GM12878 (cell line): Measurements from ENCODE around the gene ZXDC. TPM values are rescaled to one million over a fixed set of nuclear protein-coding genes. Genes with fewer than 3 reads are reported as not detected.

Source experiments
- ATAC-seq: fragments of 200-7000 bp; cut with Tn5 transposase; 3 replicates; pipeline ENCODE4 v1.9.1; 2020; ENCODE audit warnings: mild to moderate bottlenecking, moderate library complexity
- BruUV-seq: library from RNA; stranded (reverse); fragments of 400-500 nt; replicated peaks from 2 replicates; lab custom pipeline; 2021; lab: Mats Ljungman, UMichigan
- CTCF ChIA-PET: fragments of 300-600 bp; sonication (Branson Sonifier 250); formaldehyde crosslinking; extraction: SDS; loops from one replicate; lab custom pipeline; 2021; ENCODE audit warnings: inconsistent platforms; lab: Yijun Ruan, JAX
- POLR2A ChIA-PET: fragments of 350-600 bp; formaldehyde crosslinking; extraction: SDS; loops from one replicate; lab custom pipeline; 2021; ENCODE audit warnings: inconsistent platforms; lab: Charles Lee
- RAD21 ChIA-PET: fragments of 300-600 bp; sonication (Branson Sonifier 250); formaldehyde crosslinking; loops from one replicate; lab custom pipeline; 2023; ENCODE audit warnings: antibody characterized with exemption; ENCODE audit not compliant: unreplicated experiment; lab: Charles Lee
- SMC1A ChIA-PET: fragments of 300-600 bp; sonication (Branson Sonifier 250); formaldehyde crosslinking; loops from one replicate; lab custom pipeline; 2023; ENCODE audit not compliant: unreplicated experiment, uncharacterized antibody; lab: Charles Lee
- DNase-seq: peaks from one replicate; pipeline ENCODE4 v3.0.0-alpha.2; 2011; ENCODE audit warnings: low read depth, low spot score
- FAIRE-seq: peaks from 3 replicates; lab custom pipeline; 2011; peaks lifted over from hg19 to GRCh38; lab: Jason Lieb, UNC
- H2AFZ ChIP-seq: 2 replicates; pipeline ENCODE4 v1.6.0; 2011; ENCODE audit warnings: low read depth, low read length, control low read depth; ENCODE audit not compliant: control insufficient read depth
- H3K27ac ChIP-seq: 2 replicates; pipeline ENCODE4 v1.5.1; 2011; ENCODE audit warnings: control low read depth; ENCODE audit not compliant: control insufficient read depth, insufficient read depth
- H3K27me3 ChIP-seq, 2 experiments: replicated peaks in 1 of 2; 2 replicates each; pipeline versions ENCODE4 v1.6.0 to v1.6.1; 2011; ENCODE audit warnings: low read length in 1 of 2; ENCODE audit not compliant: control insufficient read depth in 2 of 2, insufficient read depth in 2 of 2
- H3K36me3 ChIP-seq, 2 experiments: 2 replicates each; pipeline ENCODE4 v1.5.1; 2011; ENCODE audit warnings: low read length in 1 of 2; ENCODE audit not compliant: control insufficient read depth in 2 of 2, insufficient read depth in 2 of 2
- H3K4me1 ChIP-seq: 2 replicates; pipeline ENCODE4 v1.6.1; 2011; ENCODE audit warnings: mild to moderate bottlenecking, low read length, moderate library complexity, mixed read lengths; ENCODE audit not compliant: control insufficient read depth, insufficient read depth
- H3K4me2 ChIP-seq: 2 replicates; pipeline ENCODE4 v1.6.0; 2011; ENCODE audit warnings: control low read depth; ENCODE audit not compliant: control insufficient read depth, insufficient read depth
- H3K4me3 ChIP-seq: fragments of 200-600 bp; sonication (generic); 2 replicates; pipeline ENCODE4 v1.5.1; 2016
- H3K79me2 ChIP-seq: 2 replicates; pipeline ENCODE4 v1.6.0; 2011; ENCODE audit warnings: low read length; ENCODE audit not compliant: control insufficient read depth, insufficient read depth
- H3K9ac ChIP-seq: 2 replicates; pipeline ENCODE4 v1.8.0; 2011; ENCODE audit warnings: low read length, control low read depth, mixed read lengths; ENCODE audit not compliant: control insufficient read depth, insufficient read depth
- H3K9me3 ChIP-seq: replicated peaks from 3 replicates; pipeline ENCODE4 v1.5.1; 2011; ENCODE audit warnings: mild to moderate bottlenecking, low read length; ENCODE audit not compliant: control insufficient read depth, insufficient read depth
- H4K20me1 ChIP-seq: 2 replicates; pipeline ENCODE4 v1.6.0; 2011; ENCODE audit not compliant: control insufficient read depth, insufficient read depth
- CBX3 ChIP-seq: fragments of 200-600 bp; sonication (generic); IDR thresholded peaks from 2 replicates; pipeline ENCODE4 v1.6.1; 2016; ENCODE audit warnings: low read depth, borderline replicate concordance
- CREM ChIP-seq: IDR thresholded peaks from 2 replicates; pipeline ENCODE4 v1.6.1; 2014; ENCODE audit warnings: antibody characterized with exemption, low read depth
- EED ChIP-seq: sonication (generic); IDR thresholded peaks from 2 replicates; pipeline ENCODE4 v1.6.1; 2016; ENCODE audit warnings: antibody characterized with exemption, low read depth
- EGR1 ChIP-seq, 2 experiments: IDR thresholded peaks; 1 replicate in 1 of 2; 2 replicates in 1 of 2; pipeline ENCODE4 v1.6.1; 2011 to 2012; ENCODE audit warnings: low read depth in 2 of 2, low read length in 2 of 2, borderline replicate concordance in 1 of 2, mild to moderate bottlenecking in 1 of 2, moderate library complexity in 1 of 2
- EP300 ChIP-seq, 2 experiments: fragments of 150-350 bp in 1 of 2; IDR thresholded peaks; 2 replicates each; pipeline ENCODE4 v1.6.1; 2011 to 2012; ENCODE audit warnings: low read depth in 2 of 2, low read length in 2 of 2, borderline replicate concordance in 1 of 2, improper control_type of control experiment in 1 of 2, inconsistent platforms in 1 of 2; ENCODE audit not compliant: control insufficient read depth in 1 of 2
- FOXK2 ChIP-seq: fragments of 450-650 bp; IDR thresholded peaks from 2 replicates; pipeline ENCODE4 v1.6.1; 2017; ENCODE audit warnings: mild to moderate bottlenecking, moderate library complexity
- IKZF1 ChIP-seq: fragments of 450-650 bp; conservative IDR thresholded peaks from 2 replicates; pipeline ENCODE4 v1.6.1; 2017; ENCODE audit warnings: antibody characterized with exemption, mild to moderate bottlenecking
- MTA3 ChIP-seq: IDR thresholded peaks from 2 replicates; pipeline ENCODE4 v1.6.1; 2012; ENCODE audit warnings: low read length, inconsistent platforms, borderline replicate concordance
- NRF1 ChIP-seq: conservative IDR thresholded peaks from 2 replicates; pipeline ENCODE4 v1.6.1; 2011; ENCODE audit warnings: mild to moderate bottlenecking, low read depth, low read length, improper control_type of control experiment
- RCOR1 ChIP-seq: conservative IDR thresholded peaks from 2 replicates; pipeline ENCODE4 v1.6.1; 2012; ENCODE audit warnings: low read depth, low read length, improper control_type of control experiment
- WGBS: methylation state at CpG from one replicate; pipeline ENCODE4 v1.1.6; 2016; ENCODE audit warnings: low lambda C conversion rate; ENCODE audit not compliant: insufficient replicate concordance, insufficient coverage; ENCODE audit errors: missing lambda C conversion rate; 5-methylcytosine and 5-hydroxymethylcytosine counted together
- in situ Hi-C: fragments of 300-500 bp; cut with MboI; formaldehyde crosslinking; loops from 9 replicates; pipeline ENCODE4 v1.14.3; 2018; ENCODE audit warnings: mixed read lengths
- intact Hi-C: fragments of 100-400 bp; cut with micrococcal nuclease; formaldehyde crosslinking; loops from one replicate; pipeline ENCODE4 v1.14.2; 2022; ENCODE audit not compliant: unreplicated experiment
- polyA plus RNA-seq, 11 experiments: library from polyadenylated mRNA; depleted of rRNA in 4 of 11; unstranded in 6 of 11; stranded (reverse) in 5 of 11; fragments of >200 nt; fragmentation: Nextera tagmentation in 4 of 11; fragmentation: Illumina TruSeq in 1 of 11; extraction: Ambion mirVana in 4 of 11; extraction: Trizol in 1 of 11; gene quantifications; 1 replicate in 1 of 11; 2 replicates in 10 of 11; pipeline versions ENCODE4 v1.2.1 to v1.2.3, GENCODE V29; 2011 to 2016; ENCODE audit warnings: inconsistent platforms in 2 of 11, missing spikeins in 2 of 11, low read depth in 1 of 11
- total RNA-seq, 4 experiments: library from RNA; depleted of rRNA in 3 of 4; stranded (reverse); fragments of >200 nt in 3 of 4; fragmentation: Illumina TruSeq in 1 of 4; extraction: Trizol in 1 of 4; gene quantifications; 2 replicates each; pipeline versions ENCODE4 v1.2.1 to v1.2.3, GENCODE V29; 2013 to 2021
- TF ChIP-seq, protein P1 (sequence below): IDR thresholded peaks from 2 replicates; pipeline ENCODE4 v1.6.1; 2011; ENCODE audit warnings: low read depth, low read length, improper control_type of control experiment, borderline replicate concordance
- TF ChIP-seq, protein P2 (sequence below): fragments of 450-650 bp; formaldehyde crosslinking; IDR thresholded peaks from 2 replicates; pipeline ENCODE4 v1.4.0; 2022; ENCODE audit warnings: mild to moderate bottlenecking, moderate library complexity

Gene ZXDC
- total and polyA plus RNA-seq, 10 of the 15 experiments (the other 5 are each of a cell fraction or from before 2014, with no cell fraction given): 0.72 to 15.3 (median 8.5) TPM

DNA sequence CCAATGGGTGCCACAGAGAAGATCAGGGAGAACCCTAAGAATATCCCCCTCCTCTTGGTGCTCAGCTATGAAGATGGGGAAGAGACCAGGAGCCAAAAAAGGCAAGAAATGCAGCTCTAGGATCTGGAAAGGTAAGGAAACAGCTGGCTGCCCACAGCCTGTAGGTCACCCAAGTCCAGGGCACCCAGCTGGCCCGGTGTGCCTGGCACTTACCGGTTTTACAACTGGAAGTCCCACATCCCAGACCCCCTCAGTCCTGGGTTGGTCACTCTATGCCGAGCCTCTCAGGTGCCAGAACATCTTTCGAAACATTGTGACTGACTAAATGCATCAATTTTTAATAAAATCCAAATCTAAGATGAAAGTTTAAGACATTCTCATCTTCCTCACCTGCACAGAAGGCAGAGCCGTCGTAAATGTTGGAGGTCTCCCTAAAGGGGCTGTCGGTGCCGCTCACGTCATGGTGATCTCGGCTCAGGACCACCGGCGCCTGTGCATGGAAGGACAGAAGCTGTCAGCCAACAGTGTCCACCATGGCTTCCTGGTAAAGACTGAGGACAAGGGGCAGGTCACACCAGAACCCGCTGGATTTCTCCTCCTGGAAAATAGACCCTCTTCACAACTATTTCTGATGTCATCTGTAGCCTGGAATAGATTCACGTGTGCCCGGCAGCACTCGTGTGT is 13.3 kb upstream of the ZXDC start:
- Histone ChIP-seq H3K79me2 (no peaks in the 10 kb centered on the region), H3K4me1 (no peaks in the 10 kb centered on the region), H4K20me1 (no peaks in the 10 kb centered on the region), H3K36me3 (no peaks in the 10 kb centered on the region), H2AFZ (no peak overlapping the region), H3K9ac (no peak overlapping the region), H3K4me2 (no peak overlapping the region), H3K27ac (no peak overlapping the region), H3K9me3 (no peaks in the 10 kb centered on the region), H3K4me3 (no peak overlapping the region), H3K27me3 (no peaks in the 10 kb centered on the region)
- 68% methylated on average over 16 of the region's 16 CpGs for WGBS
- BruUV-seq: no TSS peak
- FAIRE-seq (no peak), ATAC-seq (no peak), DNase-seq (no peak)
- ChIA-PET CTCF (no interaction called here), RAD21 (no interaction called here), POLR2A (no interaction called here), SMC1A (no interaction called here)
- no peak for TF ChIP-seq FOXK2
- TF ChIP-seq, protein P1, sequence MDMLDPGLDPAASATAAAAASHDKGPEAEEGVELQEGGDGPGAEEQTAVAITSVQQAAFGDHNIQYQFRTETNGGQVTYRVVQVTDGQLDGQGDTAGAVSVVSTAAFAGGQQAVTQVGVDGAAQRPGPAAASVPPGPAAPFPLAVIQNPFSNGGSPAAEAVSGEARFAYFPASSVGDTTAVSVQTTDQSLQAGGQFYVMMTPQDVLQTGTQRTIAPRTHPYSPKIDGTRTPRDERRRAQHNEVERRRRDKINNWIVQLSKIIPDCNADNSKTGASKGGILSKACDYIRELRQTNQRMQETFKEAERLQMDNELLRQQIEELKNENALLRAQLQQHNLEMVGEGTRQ: no peak
- no peak for TF ChIP-seq EGR1 (IDR thresholded peaks at IDR 0.05; ENCODE audit: borderline replicate concordance in 1 of 2, low read depth in 2 of 2, low read length in 2 of 2)
- TF ChIP-seq IKZF1: no peak
- TF ChIP-seq EED: no peak
- no peak for TF ChIP-seq RCOR1
- TF ChIP-seq, protein P2, sequence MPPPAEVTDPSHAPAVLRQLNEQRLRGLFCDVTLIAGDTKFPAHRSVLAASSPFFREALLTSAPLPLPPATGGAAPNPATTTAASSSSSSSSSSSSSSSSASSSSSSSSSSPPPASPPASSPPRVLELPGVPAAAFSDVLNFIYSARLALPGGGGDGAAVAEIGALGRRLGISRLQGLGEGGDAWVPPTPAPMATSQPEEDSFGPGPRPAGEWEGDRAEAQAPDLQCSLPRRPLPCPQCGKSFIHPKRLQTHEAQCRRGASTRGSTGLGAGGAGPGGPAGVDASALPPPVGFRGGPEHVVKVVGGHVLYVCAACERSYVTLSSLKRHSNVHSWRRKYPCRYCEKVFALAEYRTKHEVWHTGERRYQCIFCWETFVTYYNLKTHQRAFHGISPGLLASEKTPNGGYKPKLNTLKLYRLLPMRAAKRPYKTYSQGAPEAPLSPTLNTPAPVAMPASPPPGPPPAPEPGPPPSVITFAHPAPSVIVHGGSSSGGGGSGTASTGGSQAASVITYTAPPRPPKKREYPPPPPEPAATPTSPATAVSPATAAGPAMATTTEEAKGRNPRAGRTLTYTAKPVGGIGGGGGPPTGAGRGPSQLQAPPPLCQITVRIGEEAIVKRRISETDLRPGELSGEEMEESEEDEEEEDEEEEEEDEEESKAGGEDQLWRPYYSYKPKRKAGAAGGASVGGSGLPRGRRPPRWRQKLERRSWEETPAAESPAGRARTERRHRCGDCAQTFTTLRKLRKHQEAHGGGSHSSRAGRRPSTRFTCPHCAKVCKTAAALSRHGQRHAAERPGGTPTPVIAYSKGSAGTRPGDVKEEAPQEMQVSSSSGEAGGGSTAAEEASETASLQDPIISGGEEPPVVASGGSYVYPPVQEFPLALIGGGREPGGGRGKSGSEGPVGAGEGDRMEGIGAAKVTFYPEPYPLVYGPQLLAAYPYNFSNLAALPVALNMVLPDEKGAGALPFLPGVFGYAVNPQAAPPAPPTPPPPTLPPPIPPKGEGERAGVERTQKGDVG (CRISPR knock-in tag): no peak
- no peak for TF ChIP-seq NRF1
- TF ChIP-seq CREM: no peak
- TF ChIP-seq MTA3: no peak
- no peak for TF ChIP-seq EP300 (IDR thresholded peaks at IDR 0.05; ENCODE audit: borderline replicate concordance in 1 of 2, control insufficient read depth in 1 of 2, low read depth in 2 of 2, low read length in 2 of 2)
- TF ChIP-seq CBX3: no peak
- intact Hi-C loops (no loop called here), in situ Hi-C loops (no loop called here)
